Sigmoid colon (tissue), 7 donors: Measurements from ENCODE around the gene ATF6. TPM values are rescaled to one million over a fixed set of nuclear protein-coding genes. Genes with fewer than 3 reads are reported as not detected.

Source experiments
- DNase-seq: peaks from one replicate; pipeline ENCODE4 v3.0.0-alpha.2; 2019
- H3K27ac ChIP-seq, 4 donors: fragments of 200-600 bp; sonication (generic); one replicate each; pipeline ENCODE4 v1.5.1; 2016 to 2019; ENCODE audit warnings: mild to moderate bottlenecking in 1 of 4
- H3K27me3 ChIP-seq, 3 donors: fragments of 200-600 bp; sonication (generic); one replicate each; pipeline ENCODE4 v1.5.1; 2019; ENCODE audit warnings: mild to moderate bottlenecking in 1 of 3
- H3K36me3 ChIP-seq, 4 donors: fragments of 200-600 bp; sonication (generic); one replicate each; pipeline ENCODE4 v1.5.1; 2016 to 2019
- H3K4me1 ChIP-seq, 4 donors: fragments of 200-600 bp; sonication (generic); one replicate each; pipeline ENCODE4 v1.5.1; 2017 to 2019
- H3K4me3 ChIP-seq, 4 donors: fragments of 200-600 bp; sonication (generic); one replicate each; pipeline ENCODE4 v1.5.1; 2017 to 2019; ENCODE audit warnings: mild to moderate bottlenecking in 2 of 4, moderate library complexity in 1 of 4
- H3K9me3 ChIP-seq, 4 donors: fragments of 200-600 bp in 3 of 4; sonication (generic) in 3 of 4; one replicate each; pipeline versions ENCODE4 v1.5.1 to v1.6.1; 2013 to 2019
- CTCF ChIP-seq, 4 experiments: fragments of 450-650 bp in 3 of 4; fragments of 200-600 bp in 1 of 4; IDR thresholded peaks; one replicate each; pipeline ENCODE4 v1.5.1; 2016 to 2019; ENCODE audit warnings: antibody characterized with exemption in 4 of 4, mild to moderate bottlenecking in 3 of 4, moderate library complexity in 2 of 4
- EP300 ChIP-seq, 4 donors: sonication (generic); formaldehyde crosslinking; IDR thresholded peaks; one replicate each; pipeline ENCODE4 v1.6.1; 2017; ENCODE audit warnings: antibody characterized with exemption in 4 of 4
- POLR2A ChIP-seq, 2 donors: fragments of 450-650 bp; IDR thresholded peaks; one replicate each; pipeline ENCODE4 v1.6.1; 2016; ENCODE audit warnings: antibody characterized with exemption in 2 of 2, mild to moderate bottlenecking in 2 of 2, moderate library complexity in 2 of 2
- POLR2AphosphoS5 ChIP-seq, 4 donors: sonication (generic); formaldehyde crosslinking; IDR thresholded peaks; one replicate each; pipeline ENCODE4 v1.6.1; 2017; ENCODE audit warnings: antibody characterized with exemption in 4 of 4
- WGBS, 2 donors: extraction: QIAGEN DNeasy Blood & Tissue Kit; methylation state at CpG; one replicate each; pipeline ENCODE4 v1.1.7; 2013; 5-methylcytosine and 5-hydroxymethylcytosine counted together
- intact Hi-C: fragments of 100-400 bp; cut with DNase I; formaldehyde crosslinking; loops from one replicate; pipeline ENCODE4 v1.15.1; 2023
- polyA plus RNA-seq, 3 donors: library from polyadenylated mRNA; stranded (reverse); fragments of 200-250 nt; gene quantifications; one replicate each; pipeline ENCODE4 v1.2.3, GENCODE V29; 2013
- total RNA-seq, 4 donors: library from RNA; depleted of rRNA; stranded (reverse); fragments of >200 nt; gene quantifications; one replicate each; pipeline ENCODE4 v1.1.0, GENCODE V29; 2016
- donor health status: healthy with polysubstance abuse.
- donor health status: Bipolar disorder and iron deficiency.
- donor health status: healthy.

The ATF6 gene
- total and polyA plus RNA-seq, 7 donors: 2.3 to 28.1 (median 26.3) TPM

GRCh38 chr1:161981126-161981525 lies 215.0 kb downstream of the ATF6 start:
- Histone ChIP-seq H3K9me3 (no peaks in the 10 kb centered on the region), H3K27ac (no peak overlapping the region), H3K36me3 (peaks cover 0 to 14% (median 4%) of the 10 kb centered on the region in 4 donors), H3K4me1 (peaks cover 0 to 32% (median 13%) of the 10 kb centered on the region in 4 donors), H3K27me3 (no peaks in the 10 kb centered on the region), H3K4me3 (no peak overlapping the region)
- no peak for DNase-seq
- TF ChIP-seq POLR2A (IDR thresholded peaks at IDR 0.05) (no peak), CTCF (IDR thresholded peaks at IDR 0.05) (no peak), POLR2AphosphoS5 (IDR thresholded peaks at IDR 0.05) (no peak), EP300 (IDR thresholded peaks at IDR 0.05) (no peak)
- intact Hi-C loops: no loop called here
- WGBS, 2 donors: 64 to 90% methylated on average over 8 of the region's 8 CpGs

GRCh38 chr1:161981735-161982506 lies 215.8 kb downstream of the ATF6 start:
- Histone ChIP-seq H3K4me3 (no peak overlapping the region), H3K4me1 (peaks cover 0 to 40% (median 21%) of the 10 kb centered on the region in 4 donors), H3K27ac (no peak overlapping the region), H3K36me3 (peaks cover 0 to 14% (median 4%) of the 10 kb centered on the region in 4 donors), H3K27me3 (no peaks in the 10 kb centered on the region), H3K9me3 (no peaks in the 10 kb centered on the region)
- WGBS, 2 donors: 76 to 85% methylated on average over 11 of the region's 11 CpGs
- intact Hi-C loops: no loop called here
- TF ChIP-seq EP300 (IDR thresholded peaks at IDR 0.05): no peak
- TF ChIP-seq CTCF (IDR thresholded peaks at IDR 0.05): no peak
- TF ChIP-seq POLR2A (IDR thresholded peaks at IDR 0.05): no peak
- no peak for TF ChIP-seq POLR2AphosphoS5 (IDR thresholded peaks at IDR 0.05)
- DNase-seq: no peak

- Histone ChIP-seq H3K4me3 (no peak overlapping the region), H3K36me3 (peaks cover 0 to 14% (median 4%) of the 10 kb centered on the region in 4 donors), H3K9me3 (no peaks in the 10 kb centered on the region), H3K27ac (no peak overlapping the region), H3K4me1 (peaks cover 0 to 46% (median 26%) of the 10 kb centered on the region in 4 donors), H3K27me3 (no peaks in the 10 kb centered on the region)
- DNase-seq: no peak
- intact Hi-C loops: no loop called here
- TF ChIP-seq POLR2AphosphoS5 (IDR thresholded peaks at IDR 0.05) (no peak), POLR2A (IDR thresholded peaks at IDR 0.05) (no peak), EP300 (IDR thresholded peaks at IDR 0.05) (no peak), CTCF (IDR thresholded peaks at IDR 0.05) (no peak)
- WGBS, 2 donors: 60 to 74% methylated on average over 5 of the region's 5 CpGs
Measured at GRCh38 chr1:161982507-161982895, 216.4 kb downstream of the ATF6 start.

GRCh38 chr1:161982917-161983316 lies 216.8 kb downstream of the ATF6 start:
- H3K4me3 ChIP-seq: no peak overlapping the region
- no peaks in the 10 kb centered on the region for H3K27me3 ChIP-seq
- TF ChIP-seq EP300 (IDR thresholded peaks at IDR 0.05) (no peak), POLR2AphosphoS5 (IDR thresholded peaks at IDR 0.05) (peak in 1 of 4 donors; percentile 42)
- intact Hi-C loops: no loop called here
- H3K9me3 ChIP-seq: no peaks in the 10 kb centered on the region
- H3K36me3 ChIP-seq: peaks cover 0 to 14% (median 4%) of the 10 kb centered on the region in 4 donors
- no peak for DNase-seq
- no peak overlapping the region for H3K27ac ChIP-seq
- peaks cover 0 to 50% (median 30%) of the 10 kb centered on the region in 4 donors for H3K4me1 ChIP-seq
- WGBS, 2 donors: 89 to 91% methylated on average over 9 of the region's 9 CpGs

- Histone ChIP-seq H3K27ac (no peak overlapping the region), H3K36me3 (peaks cover 0 to 14% (median 4%) of the 10 kb centered on the region in 4 donors), H3K4me1 (peaks cover 0 to 58% (median 35%) of the 10 kb centered on the region in 4 donors), H3K9me3 (no peaks in the 10 kb centered on the region), H3K27me3 (no peaks in the 10 kb centered on the region), H3K4me3 (no peak overlapping the region)
- no peak for DNase-seq
- intact Hi-C loops: no loop called here
- TF ChIP-seq CTCF (IDR thresholded peaks at IDR 0.05) (no peak), POLR2AphosphoS5 (IDR thresholded peaks at IDR 0.05) (no peak), EP300 (IDR thresholded peaks at IDR 0.05) (no peak), POLR2A (IDR thresholded peaks at IDR 0.05) (no peak)
- WGBS, 2 donors: 93 to 94% methylated on average over 22 of the region's 22 CpGs
Measured at GRCh38 chr1:161983725-161984124, 217.6 kb downstream of the ATF6 start.
